Activated CD4-positive, alpha-beta T cell treated with anti-CD3 and anti-CD28 coated beads, Interleukin-2, amount 50 U/mL, for 16 hours (primary cell): ENCODE data around the gene CCL28.
A peak's percentile ranks its signal among the peaks of the same experiment; 100 is the strongest.

ENCODE experiments used
- DNase-seq: peaks from one replicate; pipeline ENCODE4 v3.0.0-alpha.2; 2020

The CCL28 gene

DNA sequence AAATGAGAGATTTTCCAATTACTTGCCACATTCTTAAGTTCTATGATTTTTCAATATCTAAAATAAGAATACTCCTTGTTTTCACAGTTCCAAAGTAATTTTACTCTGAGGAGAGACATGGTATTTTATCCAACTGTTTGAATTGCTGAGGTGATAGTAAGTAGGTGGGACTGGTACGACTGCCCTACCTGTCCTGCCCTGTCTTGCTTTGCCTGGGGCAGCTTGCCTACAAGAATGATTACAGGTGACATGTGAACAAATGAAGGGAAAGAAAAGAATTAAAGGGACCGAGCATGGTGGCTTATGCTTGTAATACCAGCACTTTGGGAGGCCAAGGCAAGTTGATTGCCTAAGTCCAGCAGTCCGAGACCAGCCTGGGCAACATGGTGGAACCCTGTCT, 57.4 kb downstream of the CCL28 start:
- no peak for DNase-seq

DNA sequence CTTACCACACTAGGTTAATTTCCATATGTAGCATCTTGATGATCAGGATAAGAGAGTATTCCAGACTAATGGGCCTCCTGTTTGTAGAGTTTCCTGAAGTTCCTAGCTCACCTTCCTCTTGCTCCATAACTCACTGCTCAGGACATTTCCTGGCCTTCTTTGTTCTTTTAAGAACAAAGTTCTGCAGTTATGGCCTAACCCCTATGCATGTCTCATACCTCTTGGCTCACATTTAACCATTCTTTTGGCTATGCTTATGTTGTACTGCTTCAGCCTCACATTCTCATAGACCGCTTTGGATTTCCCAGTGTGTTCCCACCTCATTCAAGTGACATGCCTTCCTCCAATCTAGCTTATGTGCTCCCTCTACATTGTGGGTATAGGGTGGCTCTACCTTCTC, 58.5 kb downstream of the CCL28 start:
- no peak for DNase-seq

DNA sequence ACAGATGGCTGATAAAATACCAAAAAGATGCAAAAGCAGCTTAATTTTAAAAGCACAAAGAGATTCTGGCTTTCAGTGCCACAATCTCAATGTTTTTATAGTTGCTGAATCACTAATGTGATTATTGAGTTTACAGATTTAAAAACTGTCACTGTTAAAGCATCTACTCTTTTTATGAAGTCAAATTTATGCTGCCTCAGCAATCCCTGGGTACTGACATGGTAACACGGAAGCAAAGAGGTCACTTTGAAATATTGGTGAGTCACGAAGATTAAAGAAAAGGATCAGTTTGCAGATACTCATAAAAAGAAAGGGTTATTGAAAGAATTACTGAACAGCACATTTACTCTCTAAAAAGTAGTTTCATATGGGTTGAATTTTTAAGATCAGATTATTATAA, 59.3 kb downstream of the CCL28 start:
- no peak for DNase-seq

DNA sequence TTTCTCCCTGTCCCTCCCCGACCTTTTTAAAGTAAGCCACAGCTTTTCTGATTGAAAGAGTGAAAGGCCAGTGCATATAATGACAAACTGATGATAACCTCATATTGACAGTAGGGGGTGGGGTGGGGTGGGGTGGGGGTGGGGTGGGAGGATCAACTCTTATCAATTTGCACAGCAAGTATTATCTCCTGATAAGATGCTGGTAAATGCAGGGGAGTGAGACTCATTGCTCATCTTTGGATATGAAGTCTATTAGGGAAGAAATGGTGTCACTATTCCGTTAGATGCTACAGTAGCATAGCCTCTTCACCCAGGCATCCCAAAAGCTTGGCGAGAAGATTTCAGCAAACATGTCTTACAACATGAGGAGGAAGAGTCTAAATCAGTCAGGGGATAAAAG, 60.1 kb downstream of the CCL28 start:
- no peak for DNase-seq

DNA sequence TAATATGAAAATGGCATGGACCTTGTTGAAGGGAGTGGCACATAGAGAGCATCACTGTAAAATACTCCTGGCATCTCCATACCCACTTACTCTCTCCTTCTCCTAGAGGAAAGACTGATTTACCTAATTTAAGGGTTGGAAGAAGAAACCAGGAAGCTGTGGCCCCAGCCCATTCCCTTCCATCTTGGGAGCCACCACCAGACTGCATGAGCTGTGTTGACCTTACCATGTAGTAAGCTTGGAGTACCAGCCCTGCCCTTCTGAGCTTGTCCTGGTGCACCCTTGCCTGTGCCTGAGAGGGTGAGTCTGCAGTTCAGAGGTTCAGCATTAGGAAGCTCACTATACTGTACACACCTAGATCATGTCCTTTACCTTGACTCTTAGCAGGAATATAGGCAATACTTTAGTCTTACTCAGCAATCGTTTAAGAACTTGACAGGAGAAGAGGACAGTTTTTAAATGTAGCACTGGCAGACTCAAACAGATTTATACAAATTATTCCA, 63.3 kb downstream of the CCL28 start:
- no peak for DNase-seq

DNA sequence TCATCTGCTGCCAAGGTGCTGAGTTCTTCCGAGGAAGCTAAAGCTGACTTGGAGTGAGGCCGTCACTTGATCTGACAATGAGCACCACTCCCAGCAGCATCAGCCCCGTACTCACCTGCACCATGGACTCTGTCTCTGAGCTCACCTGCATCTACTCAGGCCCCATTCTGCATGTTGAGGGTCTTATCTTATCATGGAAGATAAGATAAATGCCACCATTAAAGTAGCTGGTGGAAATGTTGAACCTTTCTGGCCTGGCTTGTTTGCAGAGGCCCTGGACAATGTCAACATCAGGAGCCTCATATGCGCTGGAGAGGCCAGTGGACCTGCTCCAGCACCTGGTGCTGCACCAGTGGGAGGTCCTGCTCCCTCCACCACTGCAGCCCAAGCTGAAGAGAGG, 64.0 kb downstream of the CCL28 start:
- no peak for DNase-seq

DNA sequence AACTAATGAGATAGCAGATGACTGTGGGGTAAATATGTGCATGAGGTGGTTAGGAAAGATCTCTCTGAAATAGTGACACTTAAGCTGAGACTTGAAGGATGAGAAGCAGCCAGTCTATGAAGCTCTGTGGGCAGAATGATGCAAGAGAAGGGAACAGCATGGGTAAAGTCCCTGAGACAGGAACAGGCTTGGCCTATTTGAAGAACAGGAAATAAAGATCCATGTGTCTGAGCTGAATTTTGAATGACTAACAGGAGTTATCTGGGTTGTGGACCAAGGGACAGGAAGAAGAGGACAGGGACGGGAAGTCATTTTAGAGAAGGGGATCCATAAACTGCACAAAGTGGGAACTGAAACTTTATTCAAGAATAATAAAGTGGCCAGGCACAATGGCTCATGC, 73.3 kb downstream of the CCL28 start:
- DNase-seq = no peak

DNA sequence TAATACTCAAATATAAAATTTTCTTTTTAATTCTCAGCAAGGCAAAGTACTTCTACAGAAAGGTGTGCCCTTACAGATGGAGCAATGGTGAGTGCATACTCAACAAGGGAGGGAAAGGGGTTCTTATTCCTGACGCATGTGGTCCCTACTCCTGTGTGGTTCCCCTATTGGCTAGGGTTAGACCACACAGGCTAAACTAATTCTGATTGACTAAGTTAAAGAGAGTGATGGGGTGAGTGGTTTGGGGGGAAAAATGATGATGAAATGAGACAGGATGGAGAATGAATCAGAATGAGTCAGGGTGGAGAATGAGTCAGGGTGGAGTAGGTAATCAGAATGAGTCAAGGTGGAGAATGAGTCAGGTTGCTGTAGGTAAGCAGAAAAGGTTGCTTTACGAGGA, 76.0 kb downstream of the CCL28 start:
- DNase-seq = peak; percentile 80

DNA sequence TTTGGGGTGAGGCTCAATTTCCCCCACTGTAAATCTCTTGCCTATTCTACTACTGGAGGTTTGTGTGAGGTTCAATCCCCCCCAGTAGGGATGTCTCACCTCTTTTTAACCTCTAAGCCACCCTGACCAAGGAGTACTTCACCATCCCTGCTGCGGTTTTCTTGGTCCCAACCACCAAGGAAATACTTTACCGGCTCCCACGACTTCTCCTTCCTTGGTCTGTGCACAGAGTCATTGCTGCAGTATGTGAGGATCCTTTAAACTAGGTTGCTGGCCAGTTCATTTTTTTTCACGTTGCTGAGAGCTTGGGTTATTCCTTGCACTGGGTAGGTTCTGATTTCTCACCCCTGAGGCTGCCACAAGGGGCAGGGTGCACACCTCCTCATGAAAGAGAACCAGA, 76.5 kb downstream of the CCL28 start:
- DNase-seq = no peak

DNA sequence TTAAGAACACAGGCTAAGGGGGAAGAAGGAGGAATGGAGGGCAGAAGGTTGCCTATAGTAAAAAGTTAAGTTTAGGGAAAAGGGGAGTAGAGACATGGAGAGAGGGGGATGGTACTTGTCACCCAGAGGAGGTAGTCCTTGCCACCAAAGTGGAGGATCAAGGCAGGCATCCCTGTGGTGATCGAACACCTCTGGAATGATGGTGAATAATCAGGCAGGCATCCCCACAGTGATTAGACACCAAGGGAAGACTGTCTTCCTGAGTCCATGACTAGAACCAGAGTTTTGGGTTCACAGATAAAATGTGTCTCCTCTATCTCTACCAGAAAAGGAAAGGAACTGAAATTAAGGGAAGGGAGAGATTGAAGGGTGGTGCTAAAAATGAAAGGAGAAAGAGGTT, 79.8 kb downstream of the CCL28 start:
- DNase-seq = no peak
